ENCODE results near the gene DKK3. TPM values are rescaled to one million over a fixed set of nuclear protein-coding genes. Genes with fewer than 3 reads are reported as not detected.
"Not testable (repeated sequence)": the region's sequence is repeated elsewhere in the genome, so short reads cannot be mapped to it uniquely, and the experiment has no call there.

Gene DKK3
- total RNA-seq, result 234 and 270 TPM in 2 replicates
- 665 TPM for polyA plus RNA-seq (2012)

GRCh38 chr11:12007769-12008737, at the start of gene DKK3:
DKK3 (minus strand) TSS chr11:12008626; CDS start chr11:12008582, 44 bp downstream.
- peak; percentile 73 for DNase-seq (ENCODE audit: low read depth)

GRCh38 chr11:12057299-12057980, 49.0 kb upstream of the DKK3 start:
- no peak for DNase-seq (ENCODE audit: low read depth)

GRCh38 chr11:12056119-12056518, 47.7 kb upstream of the DKK3 start:
- DNase-seq (ENCODE audit: low read depth), result no peak

DNA sequence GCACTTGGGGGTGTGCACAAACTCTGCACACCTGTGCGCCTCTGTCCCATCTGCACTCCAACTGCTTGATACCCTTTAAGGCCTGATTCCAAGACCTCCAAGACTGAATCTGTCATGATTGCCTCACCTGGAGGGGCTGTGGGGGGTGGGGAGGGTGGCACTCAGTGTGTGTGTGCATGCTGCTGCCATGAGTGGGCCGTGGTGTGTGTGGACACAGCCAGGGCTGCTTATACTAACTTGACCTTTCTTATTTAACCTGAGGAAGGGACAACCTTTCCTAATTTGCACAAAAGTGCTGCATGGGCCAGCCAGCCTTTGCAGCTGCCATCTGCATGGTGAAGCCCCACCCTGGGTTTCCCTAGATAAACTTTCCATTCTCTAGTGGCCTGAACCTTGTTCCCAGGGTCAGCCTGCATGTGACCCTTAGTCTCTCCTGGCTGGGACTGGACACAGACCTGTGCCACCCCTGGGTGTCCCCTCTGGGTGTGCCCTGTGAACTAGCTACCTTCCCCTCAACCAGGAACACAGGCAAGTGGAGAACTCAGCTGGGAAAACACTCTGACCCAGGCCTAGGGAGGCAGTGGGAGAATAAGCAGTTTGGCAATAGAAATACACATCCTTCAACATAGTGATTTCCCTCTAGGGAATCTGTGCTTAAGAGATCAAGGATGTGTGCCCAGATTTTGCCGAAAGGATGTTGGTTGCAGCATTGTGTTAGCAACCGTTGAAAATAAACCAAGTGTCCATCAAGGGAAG, 45.4 kb upstream of the DKK3 start:
- DNase-seq (ENCODE audit: low read depth), result no peak

GRCh38 chr11:12052676-12053605, 44.5 kb upstream of the DKK3 start:
- no peak for DNase-seq (ENCODE audit: low read depth)

DNA sequence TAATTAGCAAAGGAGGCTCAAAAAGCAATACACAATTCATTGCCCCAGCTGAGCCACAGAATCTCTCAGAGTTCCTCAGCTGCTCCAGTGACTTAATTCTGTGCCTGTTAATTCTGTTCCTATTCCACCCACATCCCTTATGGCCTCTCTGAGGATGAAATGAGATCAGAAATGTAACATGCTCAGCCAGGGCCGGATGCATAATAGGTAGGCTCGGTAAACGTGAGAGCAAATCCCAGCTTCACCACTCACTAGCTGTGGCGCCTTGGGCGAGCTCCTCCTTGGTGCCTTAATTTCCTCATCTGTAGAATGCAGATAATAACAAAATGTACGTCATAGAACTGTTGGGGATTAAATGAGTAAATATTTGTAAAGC, 42.8 kb upstream of the DKK3 start:
- no peak for DNase-seq (ENCODE audit: low read depth)

DNA sequence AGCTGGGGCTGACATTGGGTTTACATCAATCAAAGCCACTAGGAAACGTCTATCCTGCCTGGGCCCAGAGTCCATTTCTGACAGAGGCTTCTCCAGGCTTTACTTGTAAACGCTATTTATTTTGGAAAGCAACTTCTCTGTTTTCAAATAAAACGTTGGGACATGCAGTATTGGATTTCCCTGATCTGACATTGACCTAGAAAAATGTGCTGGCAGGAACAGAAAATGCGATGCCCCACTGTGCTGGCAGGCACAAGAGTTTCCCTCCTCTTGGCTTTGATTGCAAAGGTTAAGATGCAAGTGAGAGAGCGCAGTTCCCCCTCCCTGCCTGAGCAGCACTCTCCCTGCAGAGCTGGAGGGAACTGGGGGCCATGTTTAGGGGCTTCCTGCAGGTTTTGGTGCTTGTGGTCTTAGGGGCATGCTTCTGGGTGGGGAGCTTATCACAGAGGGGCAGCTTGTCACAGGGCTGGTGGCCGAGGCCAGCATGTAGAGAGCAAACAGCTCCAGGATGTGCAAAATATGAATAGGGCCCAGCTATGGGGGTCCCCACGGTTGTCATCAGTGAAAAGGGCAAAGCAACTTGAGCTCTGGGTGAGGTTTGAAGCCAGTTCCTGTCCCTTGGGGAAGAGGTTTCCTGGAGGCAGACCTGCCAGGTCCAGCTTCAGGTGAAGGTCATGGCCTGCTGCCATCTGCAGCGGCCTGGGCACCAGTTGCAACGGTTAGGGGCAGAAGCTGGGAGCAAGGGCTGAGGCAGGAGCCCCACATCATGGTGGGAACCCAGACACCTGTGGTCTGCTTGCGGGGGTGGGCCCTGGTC, 42.3 kb upstream of the DKK3 start:
- DNase-seq (ENCODE audit: low read depth), result no peak

- DNase-seq (ENCODE audit: low read depth), result no peak
Measured at GRCh38 chr11:12048936-12049790, 40.7 kb upstream of the DKK3 start.

DNA sequence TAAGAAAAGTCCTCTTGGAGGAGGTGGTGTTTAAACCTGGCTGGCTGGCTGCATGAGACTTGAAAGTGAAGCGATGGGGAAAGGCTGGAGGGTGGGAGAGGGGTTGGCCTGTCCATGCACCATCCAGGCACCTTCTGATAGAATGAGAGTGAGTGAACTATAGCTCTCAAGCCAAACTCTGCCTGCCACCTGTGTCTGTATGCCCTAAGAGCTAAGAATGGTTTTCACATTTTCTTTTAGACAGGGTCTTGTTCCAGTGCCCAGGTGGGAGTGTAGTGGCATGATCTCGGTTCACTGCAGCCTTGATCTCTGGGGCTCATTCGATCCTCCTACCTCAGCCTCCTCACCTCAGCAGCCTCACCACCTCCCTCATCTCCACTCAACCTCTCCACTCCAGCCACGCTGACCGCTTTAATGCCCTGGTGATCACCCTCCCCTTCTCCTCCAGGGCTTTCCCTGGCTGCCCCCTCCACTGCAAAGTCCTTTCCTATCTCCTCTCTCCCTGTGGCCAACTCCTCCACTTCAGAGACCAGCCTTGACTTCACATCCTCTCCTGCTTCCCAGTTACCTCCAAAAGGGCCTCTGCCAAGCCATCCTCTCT, 38.3 kb upstream of the DKK3 start:
- DNase-seq (ENCODE audit: low read depth), result no peak

DNA sequence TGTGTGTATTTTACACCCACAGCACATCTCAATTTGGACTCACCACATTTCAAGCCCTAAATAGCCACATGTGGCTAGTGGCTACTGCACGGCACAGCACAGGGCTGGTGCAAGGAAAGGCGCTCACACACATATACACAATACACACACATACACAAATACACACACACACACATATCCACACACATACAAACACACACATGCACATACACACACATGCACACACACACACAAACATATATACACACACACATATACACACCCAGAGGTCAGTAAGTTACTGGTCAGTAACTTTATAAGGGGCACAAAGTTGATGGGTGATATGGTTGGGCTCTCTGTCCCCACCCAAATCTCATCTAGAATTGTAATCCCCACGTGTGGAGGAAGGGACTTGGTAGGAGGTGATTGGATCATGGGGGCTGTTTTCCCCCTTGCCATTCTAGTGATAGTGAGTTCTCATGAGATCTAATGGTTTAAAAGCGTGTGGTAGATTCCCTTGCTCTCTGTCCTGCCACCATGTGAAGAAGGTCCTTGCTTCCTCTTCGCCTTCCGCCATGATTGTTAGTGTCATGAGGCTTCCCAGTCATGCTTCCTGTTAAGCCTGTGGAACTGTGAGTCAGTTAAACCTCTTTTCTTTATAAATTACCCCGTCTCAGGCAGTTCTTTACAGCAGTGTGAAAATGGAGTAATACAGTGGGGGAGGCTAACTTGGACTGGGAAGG, 37.6 kb upstream of the DKK3 start:
- DNase-seq (ENCODE audit: low read depth), result peak; percentile 28

GRCh38 chr11:12044799-12045198, 36.4 kb upstream of the DKK3 start:
- DNase-seq (ENCODE audit: low read depth), result peak; percentile 23

- DNase-seq (ENCODE audit: low read depth), result peak; percentile 86
Measured at GRCh38 chr11:12043959-12044791, 35.7 kb upstream of the DKK3 start.

DNA sequence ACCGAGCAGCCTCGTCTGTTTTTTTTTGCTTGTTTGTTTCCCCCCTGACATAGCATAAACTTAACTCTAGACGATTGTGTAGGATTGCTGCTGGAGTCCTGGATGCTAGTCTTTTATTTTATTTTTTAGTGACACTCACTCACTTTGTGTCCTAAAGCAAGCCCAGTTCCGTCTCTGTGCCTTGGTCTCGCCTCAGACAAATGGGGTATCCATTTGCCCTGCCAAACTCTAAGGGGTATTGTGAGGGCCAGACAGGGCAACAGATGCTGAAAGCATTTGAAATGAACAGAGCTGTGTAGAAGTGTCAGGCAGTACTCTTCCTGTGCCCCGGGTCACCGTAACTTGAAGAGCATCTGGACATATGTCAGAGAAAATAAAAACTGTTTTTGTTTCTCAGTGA, 34.8 kb upstream of the DKK3 start:
- no peak for DNase-seq (ENCODE audit: low read depth)

GRCh38 chr11:12042215-12042676, 33.8 kb upstream of the DKK3 start:
- peak; percentile 72 for DNase-seq (ENCODE audit: low read depth)

DNA sequence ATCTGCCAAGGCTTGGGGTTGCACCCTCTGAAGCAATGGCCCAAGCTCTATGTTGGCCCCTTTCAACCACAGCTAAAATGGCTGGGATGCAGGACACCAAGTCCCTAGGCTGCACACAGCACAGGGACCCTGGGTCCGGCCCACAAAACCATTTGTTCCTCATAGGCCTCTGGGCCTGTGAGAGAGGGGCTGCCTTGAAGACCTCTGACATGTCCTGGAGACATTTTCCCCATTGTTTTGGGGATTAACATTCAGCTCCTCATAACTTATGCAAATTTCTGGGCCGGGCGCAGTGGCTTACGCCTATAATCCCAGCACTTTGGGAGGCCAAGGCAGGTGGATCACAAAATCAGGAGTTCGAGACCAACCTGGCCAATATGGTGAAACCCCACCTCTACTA, 32.3 kb upstream of the DKK3 start:
- not testable (repeated sequence) for DNase-seq (ENCODE audit: low read depth)

DNA sequence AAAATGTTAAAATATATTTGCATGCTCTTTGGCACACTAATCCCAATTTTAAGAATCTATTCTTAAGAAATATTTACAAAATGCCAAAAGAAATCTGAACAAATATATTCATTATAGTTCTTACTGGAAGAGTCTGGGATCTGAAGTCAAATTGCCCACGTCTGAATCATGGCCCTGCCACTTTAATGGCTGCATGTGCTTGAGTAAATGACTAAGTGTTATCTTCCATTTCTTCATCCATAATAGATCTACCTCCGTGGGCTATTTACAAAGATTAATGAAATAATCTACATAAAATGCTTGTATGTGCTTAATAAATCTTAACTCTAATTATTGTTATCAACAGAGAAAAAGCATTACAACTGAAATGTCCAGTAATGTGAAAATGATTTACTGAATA, 24.5 kb upstream of the DKK3 start:
- DNase-seq (ENCODE audit: low read depth), result no peak
